OCI-LY1 (cell line): Measurements from ENCODE around the gene RASSF5.

Experiments
- H2AFZ ChIP-seq: fragments of 200-600 bp; sonication (generic), shearing (Covaris generic); 2 replicates; pipeline ENCODE4 v1.6.0; 2014; ENCODE audit warnings: antibody characterized with exemption, mild to moderate bottlenecking, low read length
- H3F3A ChIP-seq: fragments of 200-600 bp; sonication (generic), shearing (Covaris generic); 2 replicates; pipeline ENCODE4 v1.6.0; 2014; ENCODE audit warnings: mild to moderate bottlenecking, antibody characterized with exemption, low read length, moderate library complexity; ENCODE audit not compliant: insufficient read depth
- H3K27ac ChIP-seq: fragments of 200-600 bp; sonication (generic); 2 replicates; pipeline ENCODE4 v1.5.1; 2014; ENCODE audit warnings: low read length, mixed run types, mild to moderate bottlenecking, low read depth; ENCODE audit not compliant: poor library complexity, severe bottlenecking
- H3K27me3 ChIP-seq: fragments of 200-600 bp; sonication (generic); 2 replicates; pipeline ENCODE4 v1.6.0; 2014; ENCODE audit warnings: antibody characterized with exemption, mild to moderate bottlenecking, low read length, moderate library complexity; ENCODE audit not compliant: insufficient read depth
- H3K36me3 ChIP-seq: fragments of 200-600 bp; sonication (generic); 2 replicates; pipeline ENCODE4 v1.6.1; 2014; ENCODE audit warnings: mild to moderate bottlenecking, antibody characterized with exemption, low read length, moderate library complexity, mixed read lengths; ENCODE audit not compliant: insufficient read depth
- H3K4me1 ChIP-seq: fragments of 200-600 bp; sonication (generic); 2 replicates; pipeline ENCODE4 v1.5.1; 2014; ENCODE audit warnings: mild to moderate bottlenecking, low read length, moderate library complexity; ENCODE audit not compliant: insufficient read depth, severe bottlenecking
- H3K4me2 ChIP-seq: fragments of 200-600 bp; sonication (generic), shearing (Covaris generic); 2 replicates; pipeline ENCODE4 v1.6.1; 2014; ENCODE audit warnings: low read length
- H3K4me3 ChIP-seq: fragments of 200-600 bp; sonication (generic); 2 replicates; pipeline ENCODE4 v1.5.1; 2014; ENCODE audit warnings: low read length, low read depth, mild to moderate bottlenecking, mixed read lengths; ENCODE audit not compliant: poor library complexity, severe bottlenecking
- H3K79me2 ChIP-seq: fragments of 200-600 bp; shearing (Covaris generic); 2 replicates; pipeline ENCODE4 v1.6.1; 2016; ENCODE audit warnings: mixed run types, low read length, mixed read lengths; ENCODE audit not compliant: insufficient read depth
- H3K9ac ChIP-seq: fragments of 200-600 bp; sonication (generic), shearing (Covaris generic); 2 replicates; pipeline ENCODE4 v1.6.1; 2014; ENCODE audit warnings: mild to moderate bottlenecking, low read length, mixed read lengths
- H3K9me2 ChIP-seq: fragments of 200-600 bp; sonication (generic), shearing (Covaris generic); 2 replicates; pipeline ENCODE4 v1.6.1; 2014; ENCODE audit warnings: low read depth, mild to moderate bottlenecking, low read length, mixed read lengths
- H3K9me3 ChIP-seq: fragments of 200-600 bp; shearing (Covaris generic); 2 replicates; pipeline ENCODE4 v1.6.1; 2014; ENCODE audit warnings: low read length, mixed read lengths
- H4K20me1 ChIP-seq: fragments of 200-600 bp; sonication (generic), shearing (Covaris generic); 2 replicates; pipeline ENCODE4 v1.6.0; 2016; ENCODE audit warnings: mild to moderate bottlenecking, low read length; ENCODE audit not compliant: insufficient read depth
- CTCF ChIP-seq: fragments of 200-600 bp; sonication (generic), shearing (Covaris generic); IDR thresholded peaks from 2 replicates; pipeline ENCODE4 v1.5.1; 2017; ENCODE audit warnings: mild to moderate bottlenecking, antibody characterized with exemption, low read length, moderate library complexity, mixed read lengths
- EZH2 ChIP-seq: fragments of 200-600 bp; sonication (generic), shearing (Covaris generic); IDR thresholded peaks from 2 replicates; pipeline ENCODE4 v1.8.0; 2017; ENCODE audit warnings: borderline replicate concordance, mixed run types, mild to moderate bottlenecking, antibody characterized with exemption, low read length, moderate library complexity, mixed read lengths

RASSF5 gene

GRCh38 chr1:206514813-206515387, 7.6 kb downstream of the RASSF5 start:
- Histone ChIP-seq H2AFZ (no peak overlapping the region), H3K36me3 (no peaks in the 10 kb centered on the region), H3K27ac (no peak overlapping the region), H3F3A (no peaks in the 10 kb centered on the region), H3K9me3 (no peaks in the 10 kb centered on the region), H3K9ac (no peak overlapping the region), H3K4me1 (peaks cover 4% of the 10 kb centered on the region), H3K4me3 (no peak overlapping the region), H4K20me1 (no peaks in the 10 kb centered on the region), H3K27me3 (peaks cover 20% of the 10 kb centered on the region), H3K9me2 (no peaks in the 10 kb centered on the region), H3K79me2 (no peaks in the 10 kb centered on the region), H3K4me2 (no peak overlapping the region)
- TF ChIP-seq CTCF = no peak
- TF ChIP-seq EZH2 = no peak

GRCh38 chr1:206516728-206516990, 9.3 kb downstream of the RASSF5 start:
- peaks cover 4% of the 10 kb centered on the region for H3K4me1 ChIP-seq
- H3F3A ChIP-seq = no peaks in the 10 kb centered on the region
- H3K27me3 ChIP-seq = peaks cover 20% of the 10 kb centered on the region
- H3K4me3 ChIP-seq = no peak overlapping the region
- H3K9me3 ChIP-seq = no peaks in the 10 kb centered on the region
- no peak overlapping the region for H3K9ac ChIP-seq
- H4K20me1 ChIP-seq = no peaks in the 10 kb centered on the region
- TF ChIP-seq EZH2 = no peak
- TF ChIP-seq CTCF = no peak
- H3K79me2 ChIP-seq = no peaks in the 10 kb centered on the region
- H2AFZ ChIP-seq = no peak overlapping the region
- no peaks in the 10 kb centered on the region for H3K9me2 ChIP-seq
- no peaks in the 10 kb centered on the region for H3K36me3 ChIP-seq
- H3K4me2 ChIP-seq = no peak overlapping the region
- no peak overlapping the region for H3K27ac ChIP-seq

GRCh38 chr1:206517784-206518183, 10.5 kb downstream of the RASSF5 start:
- H3K27me3 ChIP-seq = peaks cover 19% of the 10 kb centered on the region
- H3K4me1 ChIP-seq = peaks cover 4% of the 10 kb centered on the region
- no peak overlapping the region for H3K9ac ChIP-seq
- no peak overlapping the region for H3K27ac ChIP-seq
- H3K4me2 ChIP-seq = no peak overlapping the region
- no peaks in the 10 kb centered on the region for H3K9me2 ChIP-seq
- no peak overlapping the region for H2AFZ ChIP-seq
- no peaks in the 10 kb centered on the region for H4K20me1 ChIP-seq
- no peaks in the 10 kb centered on the region for H3K79me2 ChIP-seq
- H3F3A ChIP-seq = no peaks in the 10 kb centered on the region
- no peak overlapping the region for H3K4me3 ChIP-seq
- no peaks in the 10 kb centered on the region for H3K9me3 ChIP-seq
- TF ChIP-seq CTCF (no peak), EZH2 (no peak)
- no peaks in the 10 kb centered on the region for H3K36me3 ChIP-seq
